ENCODE measurements around the gene ANXA2.
"Not testable (repeated sequence)": the region's sequence is repeated elsewhere in the genome, so short reads cannot be mapped to it uniquely, and the experiment has no call there.

ANXA2 gene

DNA sequence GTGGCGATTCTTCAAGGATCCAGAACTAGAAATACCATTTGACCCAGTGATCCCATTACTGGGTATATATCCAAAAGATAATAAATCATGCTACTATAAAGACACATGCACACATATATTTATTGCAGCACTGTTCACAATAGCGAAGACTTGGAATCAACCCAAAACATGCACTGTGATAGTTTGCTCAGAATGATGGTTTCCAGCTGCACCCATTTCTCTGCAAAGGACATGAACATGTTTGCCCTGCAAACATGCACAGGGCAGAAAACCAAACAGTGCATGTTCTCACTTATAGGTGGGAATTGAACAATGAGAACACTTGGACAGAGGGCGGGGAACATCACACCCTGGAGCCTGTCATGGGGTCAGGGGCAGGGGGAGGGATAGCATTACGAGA lies 62.5 kb downstream of the ANXA2 start:
- not testable (repeated sequence) for H3K27ac ChIP-seq (ENCODE audit: low read length); H3K4me3 ChIP-seq (ENCODE audit: low read length); H3K9ac ChIP-seq (ENCODE audit: low read length); H3K36me3 ChIP-seq (ENCODE audit: control insufficient read depth, low read depth, low read length); H3K27me3 ChIP-seq (ENCODE audit: control insufficient read depth, insufficient read depth, low read length); H3K9me3 ChIP-seq (ENCODE audit: control insufficient read depth, low read depth, low read length); H3K4me1 ChIP-seq (ENCODE audit: control insufficient read depth, low read depth, low read length)

GRCh38 chr15:60328852-60329443 lies 68.8 kb downstream of the ANXA2 start:
- Histone ChIP-seq H3K36me3 (ENCODE audit: control insufficient read depth, low read depth, low read length) (no peaks in the 10 kb centered on the region), H3K27ac (ENCODE audit: low read length) (no peak overlapping the region), H3K9me3 (ENCODE audit: control insufficient read depth, low read depth, low read length) (no peaks in the 10 kb centered on the region), H3K4me3 (ENCODE audit: low read length) (no peak overlapping the region), H3K27me3 (ENCODE audit: control insufficient read depth, insufficient read depth, low read length) (no peaks in the 10 kb centered on the region), H3K4me1 (ENCODE audit: control insufficient read depth, low read depth, low read length) (peaks cover 25% of the 10 kb centered on the region), H3K9ac (ENCODE audit: low read length) (no peak overlapping the region)

- no peak overlapping the region for H3K27ac ChIP-seq (ENCODE audit: low read length)
- H3K4me1 ChIP-seq (ENCODE audit: control insufficient read depth, low read depth, low read length) = peaks cover 25% of the 10 kb centered on the region
- H3K9ac ChIP-seq (ENCODE audit: low read length) = no peak overlapping the region
- no peaks in the 10 kb centered on the region for H3K36me3 ChIP-seq (ENCODE audit: control insufficient read depth, low read depth, low read length)
- H3K4me3 ChIP-seq (ENCODE audit: low read length) = no peak overlapping the region
- H3K27me3 ChIP-seq (ENCODE audit: control insufficient read depth, insufficient read depth, low read length) = no peaks in the 10 kb centered on the region
- H3K9me3 ChIP-seq (ENCODE audit: control insufficient read depth, low read depth, low read length) = no peaks in the 10 kb centered on the region
These were observed 70.7 kb downstream of the ANXA2 start for GRCh38 chr15:60326824-60327654.

DNA sequence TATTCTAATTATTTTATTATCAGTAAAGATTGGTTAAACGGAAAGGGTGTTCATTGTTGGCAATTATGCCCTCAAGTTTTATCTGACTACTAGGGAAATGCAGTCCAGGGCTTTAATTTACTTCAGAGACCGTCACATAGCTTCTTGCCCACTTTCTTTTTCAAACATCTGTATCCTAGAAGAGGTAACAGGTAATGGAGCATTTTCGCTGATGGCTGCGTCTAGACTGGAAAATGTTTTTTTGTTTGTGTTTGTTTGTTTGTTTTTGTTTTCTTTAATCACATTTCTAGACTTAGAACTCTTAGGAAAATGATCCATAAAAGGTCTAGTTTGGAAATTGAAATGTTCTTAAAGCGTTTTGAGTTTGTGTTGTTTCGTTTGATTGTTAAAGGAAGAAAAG lies 71.4 kb downstream of the ANXA2 start:
- H3K36me3 ChIP-seq (ENCODE audit: control insufficient read depth, low read depth, low read length) = no peaks in the 10 kb centered on the region
- no peaks in the 10 kb centered on the region for H3K9me3 ChIP-seq (ENCODE audit: control insufficient read depth, low read depth, low read length)
- H3K4me3 ChIP-seq (ENCODE audit: low read length) = no peak overlapping the region
- peaks cover 25% of the 10 kb centered on the region for H3K4me1 ChIP-seq (ENCODE audit: control insufficient read depth, low read depth, low read length)
- H3K9ac ChIP-seq (ENCODE audit: low read length) = no peak overlapping the region
- H3K27ac ChIP-seq (ENCODE audit: low read length) = no peak overlapping the region
- H3K27me3 ChIP-seq (ENCODE audit: control insufficient read depth, insufficient read depth, low read length) = no peaks in the 10 kb centered on the region

- Histone ChIP-seq H3K27ac (ENCODE audit: low read length) (no peak overlapping the region), H3K9ac (ENCODE audit: low read length) (no peak overlapping the region), H3K27me3 (ENCODE audit: control insufficient read depth, insufficient read depth, low read length) (no peaks in the 10 kb centered on the region), H3K36me3 (ENCODE audit: control insufficient read depth, low read depth, low read length) (no peaks in the 10 kb centered on the region), H3K9me3 (ENCODE audit: control insufficient read depth, low read depth, low read length) (no peaks in the 10 kb centered on the region), H3K4me1 (ENCODE audit: control insufficient read depth, low read depth, low read length) (peaks cover 25% of the 10 kb centered on the region), H3K4me3 (ENCODE audit: low read length) (no peak overlapping the region)
These were observed 71.9 kb downstream of the ANXA2 start for GRCh38 chr15:60325905-60326304.

DNA sequence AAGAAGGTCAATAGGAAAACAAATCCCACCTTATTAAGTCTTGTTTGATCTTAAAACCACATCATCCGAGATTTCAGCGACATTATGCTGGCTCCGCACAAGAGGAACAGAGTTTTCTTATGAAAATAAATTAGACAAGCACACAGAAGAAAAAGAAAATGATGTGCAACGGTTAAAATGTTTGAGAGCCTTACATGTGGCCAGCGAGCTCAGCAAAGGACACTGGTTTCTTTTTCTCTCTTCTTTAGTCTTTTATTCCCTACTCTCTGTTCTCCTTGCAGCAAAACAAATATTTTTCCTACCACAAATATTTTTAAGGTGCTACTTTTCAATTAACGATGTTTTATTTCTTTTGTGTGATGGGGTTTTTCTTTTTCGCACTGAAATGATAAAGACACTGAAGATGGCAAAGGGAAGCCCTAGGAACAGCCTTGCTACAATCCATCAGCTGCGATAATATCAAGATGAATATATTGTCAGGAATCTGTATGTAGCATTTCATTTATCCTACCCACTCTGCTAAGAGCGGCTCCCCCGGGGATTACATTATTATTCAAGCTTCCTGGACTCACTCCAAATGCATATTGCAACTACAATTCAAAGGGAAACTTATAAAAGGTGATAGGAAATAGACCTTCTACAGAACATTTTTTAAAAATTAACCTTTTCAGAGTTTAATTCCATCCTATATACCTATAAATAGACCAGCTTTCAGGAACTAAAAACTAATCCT lies 72.9 kb downstream of the ANXA2 start:
- Histone ChIP-seq H3K9me3 (ENCODE audit: control insufficient read depth, low read depth, low read length) (no peaks in the 10 kb centered on the region), H3K27me3 (ENCODE audit: control insufficient read depth, insufficient read depth, low read length) (no peaks in the 10 kb centered on the region), H3K4me1 (ENCODE audit: control insufficient read depth, low read depth, low read length) (peaks cover 25% of the 10 kb centered on the region), H3K4me3 (ENCODE audit: low read length) (no peak overlapping the region), H3K9ac (ENCODE audit: low read length) (no peak overlapping the region), H3K27ac (ENCODE audit: low read length) (no peak overlapping the region), H3K36me3 (ENCODE audit: control insufficient read depth, low read depth, low read length) (no peaks in the 10 kb centered on the region)

- Histone ChIP-seq H3K9ac (ENCODE audit: low read length) (no peak overlapping the region), H3K9me3 (ENCODE audit: control insufficient read depth, low read depth, low read length) (no peaks in the 10 kb centered on the region), H3K27me3 (ENCODE audit: control insufficient read depth, insufficient read depth, low read length) (no peaks in the 10 kb centered on the region), H3K27ac (ENCODE audit: low read length) (no peak overlapping the region), H3K36me3 (ENCODE audit: control insufficient read depth, low read depth, low read length) (no peaks in the 10 kb centered on the region), H3K4me3 (ENCODE audit: low read length) (no peak overlapping the region), H3K4me1 (ENCODE audit: control insufficient read depth, low read depth, low read length) (peaks cover 25% of the 10 kb centered on the region)
These were observed 74.5 kb downstream of the ANXA2 start for GRCh38 chr15:60323322-60323721.

DNA sequence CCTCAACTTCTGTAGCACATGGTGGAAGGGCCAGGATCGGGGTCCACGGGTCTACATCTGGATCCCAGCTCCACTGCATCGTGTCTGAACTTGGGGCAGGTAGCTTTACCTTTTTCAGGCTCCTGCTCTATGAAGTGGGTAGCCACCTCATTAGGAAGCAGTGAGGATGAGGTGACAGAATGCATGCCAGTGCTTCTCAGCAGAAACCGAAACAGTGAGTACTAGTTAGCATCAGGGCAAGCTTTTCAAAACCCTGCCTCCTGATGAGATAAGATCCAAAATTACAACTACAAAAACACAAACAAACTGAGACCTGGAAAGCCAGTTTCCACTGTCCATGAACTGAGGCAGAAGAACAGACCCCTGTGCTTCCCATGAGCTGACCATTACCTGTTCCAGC lies 77.4 kb downstream of the ANXA2 start:
- Histone ChIP-seq H3K4me1 (ENCODE audit: control insufficient read depth, low read depth, low read length) (peaks cover 13% of the 10 kb centered on the region), H3K9ac (ENCODE audit: low read length) (no peak overlapping the region), H3K27ac (ENCODE audit: low read length) (no peak overlapping the region), H3K36me3 (ENCODE audit: control insufficient read depth, low read depth, low read length) (no peaks in the 10 kb centered on the region), H3K27me3 (ENCODE audit: control insufficient read depth, insufficient read depth, low read length) (no peaks in the 10 kb centered on the region), H3K4me3 (ENCODE audit: low read length) (no peak overlapping the region), H3K9me3 (ENCODE audit: control insufficient read depth, low read depth, low read length) (no peaks in the 10 kb centered on the region)

- no peak overlapping the region for H3K4me3 ChIP-seq (ENCODE audit: low read length)
- no peaks in the 10 kb centered on the region for H3K9me3 ChIP-seq (ENCODE audit: control insufficient read depth, low read depth, low read length)
- no peak overlapping the region for H3K9ac ChIP-seq (ENCODE audit: low read length)
- no peaks in the 10 kb centered on the region for H3K4me1 ChIP-seq (ENCODE audit: control insufficient read depth, low read depth, low read length)
- H3K27me3 ChIP-seq (ENCODE audit: control insufficient read depth, insufficient read depth, low read length) = no peaks in the 10 kb centered on the region
- H3K27ac ChIP-seq (ENCODE audit: low read length) = no peak overlapping the region
- H3K36me3 ChIP-seq (ENCODE audit: control insufficient read depth, low read depth, low read length) = no peaks in the 10 kb centered on the region
These were observed 79.4 kb downstream of the ANXA2 start for GRCh38 chr15:60318216-60318867.

- no peak overlapping the region for H3K27ac ChIP-seq (ENCODE audit: low read length)
- H3K4me3 ChIP-seq (ENCODE audit: low read length) = no peak overlapping the region
- no peak overlapping the region for H3K9ac ChIP-seq (ENCODE audit: low read length)
- no peaks in the 10 kb centered on the region for H3K36me3 ChIP-seq (ENCODE audit: control insufficient read depth, low read depth, low read length)
- H3K9me3 ChIP-seq (ENCODE audit: control insufficient read depth, low read depth, low read length) = no peaks in the 10 kb centered on the region
- H3K27me3 ChIP-seq (ENCODE audit: control insufficient read depth, insufficient read depth, low read length) = no peaks in the 10 kb centered on the region
- no peaks in the 10 kb centered on the region for H3K4me1 ChIP-seq (ENCODE audit: control insufficient read depth, low read depth, low read length)
These were observed 80.8 kb downstream of the ANXA2 start for GRCh38 chr15:60316961-60317360.

DNA sequence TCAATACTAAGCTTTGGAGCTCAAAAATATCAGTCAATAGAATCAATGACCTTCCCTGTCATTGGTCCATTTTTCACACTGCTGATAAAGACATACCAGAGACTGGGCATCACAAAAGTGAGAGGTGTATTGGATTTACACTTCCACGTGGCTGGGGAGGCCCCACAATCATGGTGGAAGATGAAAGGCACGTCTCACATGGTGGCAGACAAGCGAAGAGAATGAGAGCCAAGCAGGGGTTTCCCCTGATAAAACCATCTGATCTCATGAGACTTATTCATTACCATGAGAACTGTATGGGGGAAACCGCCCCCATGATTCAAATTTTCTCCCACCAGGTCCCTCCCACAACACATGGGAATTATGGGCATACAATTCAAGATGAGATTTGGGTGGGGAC lies 81.9 kb downstream of the ANXA2 start:
- no peaks in the 10 kb centered on the region for H3K27me3 ChIP-seq (ENCODE audit: control insufficient read depth, insufficient read depth, low read length)
- H3K9ac ChIP-seq (ENCODE audit: low read length) = no peak overlapping the region
- no peaks in the 10 kb centered on the region for H3K4me1 ChIP-seq (ENCODE audit: control insufficient read depth, low read depth, low read length)
- H3K27ac ChIP-seq (ENCODE audit: low read length) = no peak overlapping the region
- no peaks in the 10 kb centered on the region for H3K9me3 ChIP-seq (ENCODE audit: control insufficient read depth, low read depth, low read length)
- no peaks in the 10 kb centered on the region for H3K36me3 ChIP-seq (ENCODE audit: control insufficient read depth, low read depth, low read length)
- no peak overlapping the region for H3K4me3 ChIP-seq (ENCODE audit: low read length)

All from iPS-18a (cell line).